ENCODE data around the gene RTN4. TPM values are rescaled to one million over a fixed set of nuclear protein-coding genes. Genes with fewer than 3 reads are reported as not detected.
"Not testable (repeated sequence)": the region's sequence is repeated elsewhere in the genome, so short reads cannot be mapped to it uniquely, and the experiment has no call there.

Gene RTN4, protein sequence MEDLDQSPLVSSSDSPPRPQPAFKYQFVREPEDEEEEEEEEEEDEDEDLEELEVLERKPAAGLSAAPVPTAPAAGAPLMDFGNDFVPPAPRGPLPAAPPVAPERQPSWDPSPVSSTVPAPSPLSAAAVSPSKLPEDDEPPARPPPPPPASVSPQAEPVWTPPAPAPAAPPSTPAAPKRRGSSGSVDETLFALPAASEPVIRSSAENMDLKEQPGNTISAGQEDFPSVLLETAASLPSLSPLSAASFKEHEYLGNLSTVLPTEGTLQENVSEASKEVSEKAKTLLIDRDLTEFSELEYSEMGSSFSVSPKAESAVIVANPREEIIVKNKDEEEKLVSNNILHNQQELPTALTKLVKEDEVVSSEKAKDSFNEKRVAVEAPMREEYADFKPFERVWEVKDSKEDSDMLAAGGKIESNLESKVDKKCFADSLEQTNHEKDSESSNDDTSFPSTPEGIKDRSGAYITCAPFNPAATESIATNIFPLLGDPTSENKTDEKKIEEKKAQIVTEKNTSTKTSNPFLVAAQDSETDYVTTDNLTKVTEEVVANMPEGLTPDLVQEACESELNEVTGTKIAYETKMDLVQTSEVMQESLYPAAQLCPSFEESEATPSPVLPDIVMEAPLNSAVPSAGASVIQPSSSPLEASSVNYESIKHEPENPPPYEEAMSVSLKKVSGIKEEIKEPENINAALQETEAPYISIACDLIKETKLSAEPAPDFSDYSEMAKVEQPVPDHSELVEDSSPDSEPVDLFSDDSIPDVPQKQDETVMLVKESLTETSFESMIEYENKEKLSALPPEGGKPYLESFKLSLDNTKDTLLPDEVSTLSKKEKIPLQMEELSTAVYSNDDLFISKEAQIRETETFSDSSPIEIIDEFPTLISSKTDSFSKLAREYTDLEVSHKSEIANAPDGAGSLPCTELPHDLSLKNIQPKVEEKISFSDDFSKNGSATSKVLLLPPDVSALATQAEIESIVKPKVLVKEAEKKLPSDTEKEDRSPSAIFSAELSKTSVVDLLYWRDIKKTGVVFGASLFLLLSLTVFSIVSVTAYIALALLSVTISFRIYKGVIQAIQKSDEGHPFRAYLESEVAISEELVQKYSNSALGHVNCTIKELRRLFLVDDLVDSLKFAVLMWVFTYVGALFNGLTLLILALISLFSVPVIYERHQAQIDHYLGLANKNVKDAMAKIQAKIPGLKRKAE
- 796 TPM for polyA plus RNA-seq (ENCODE audit: insufficient read length)

DNA sequence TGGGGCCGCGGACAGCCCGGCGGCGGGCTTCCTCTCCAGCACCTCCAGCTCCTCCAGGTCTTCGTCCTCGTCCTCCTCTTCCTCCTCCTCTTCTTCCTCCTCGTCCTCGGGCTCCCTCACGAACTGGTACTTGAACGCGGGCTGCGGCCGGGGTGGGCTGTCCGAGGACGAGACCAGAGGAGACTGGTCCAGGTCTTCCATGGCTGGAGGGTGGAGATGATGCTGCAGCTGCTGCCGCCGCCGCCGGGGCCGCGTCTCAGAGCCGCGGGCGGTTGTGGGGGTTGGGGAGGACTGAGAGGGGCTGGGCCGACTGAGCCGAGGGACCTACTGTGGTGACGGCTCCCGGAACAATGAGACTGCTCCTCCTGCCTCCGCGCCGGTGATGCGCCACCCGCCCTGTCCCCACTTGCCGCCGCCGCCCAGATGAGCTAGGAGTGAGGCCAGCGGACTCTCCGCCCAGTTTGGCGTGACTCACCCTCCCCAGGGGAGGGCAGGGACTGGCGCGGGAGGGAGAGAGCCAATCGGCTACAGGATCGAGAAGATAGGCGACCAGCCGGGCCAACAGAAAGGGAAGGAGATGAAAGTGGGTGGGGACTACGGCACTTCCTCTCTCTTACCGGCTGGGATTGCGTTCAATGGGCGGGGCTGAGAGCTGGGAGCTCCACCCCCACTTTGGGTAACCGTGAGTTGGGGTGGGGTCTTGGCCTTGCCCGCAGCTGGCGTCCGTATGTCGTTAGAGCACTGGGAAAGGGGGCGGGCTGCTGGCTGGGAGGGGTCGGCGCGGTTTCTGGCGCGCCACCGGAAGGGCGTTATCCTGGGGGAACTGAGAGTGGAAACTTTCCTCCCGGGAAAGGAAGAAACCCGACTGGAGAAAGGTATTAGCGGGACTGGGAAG lies at the start of gene RTN4:
Gene RTN4, minus strand, starts transcription at position 352 of the 895 bp plus-strand sequence. Its CDS starts 151 bp downstream, at position 201.
- peak; percentile 100 for DNase-seq

DNA sequence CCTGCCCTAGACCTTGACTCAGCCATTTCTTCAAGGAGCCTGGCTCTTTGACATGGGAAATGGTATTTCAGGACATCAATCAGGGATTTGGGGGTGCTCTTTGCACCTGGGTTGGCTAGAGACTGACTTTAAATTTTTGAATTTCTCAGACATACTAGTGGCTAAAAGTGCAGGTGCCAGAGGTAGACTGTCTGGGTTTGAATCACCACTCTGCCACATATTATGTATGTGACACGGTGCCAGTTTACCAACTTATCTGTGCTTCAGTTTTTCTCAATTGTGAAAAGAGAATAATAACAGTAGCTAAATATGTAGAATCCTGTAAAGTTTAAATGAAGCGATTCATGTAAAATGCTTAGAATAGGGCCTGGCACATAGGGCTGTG lies 49.2 kb upstream of the RTN4 start:
- DNase-seq: no peak

DNA sequence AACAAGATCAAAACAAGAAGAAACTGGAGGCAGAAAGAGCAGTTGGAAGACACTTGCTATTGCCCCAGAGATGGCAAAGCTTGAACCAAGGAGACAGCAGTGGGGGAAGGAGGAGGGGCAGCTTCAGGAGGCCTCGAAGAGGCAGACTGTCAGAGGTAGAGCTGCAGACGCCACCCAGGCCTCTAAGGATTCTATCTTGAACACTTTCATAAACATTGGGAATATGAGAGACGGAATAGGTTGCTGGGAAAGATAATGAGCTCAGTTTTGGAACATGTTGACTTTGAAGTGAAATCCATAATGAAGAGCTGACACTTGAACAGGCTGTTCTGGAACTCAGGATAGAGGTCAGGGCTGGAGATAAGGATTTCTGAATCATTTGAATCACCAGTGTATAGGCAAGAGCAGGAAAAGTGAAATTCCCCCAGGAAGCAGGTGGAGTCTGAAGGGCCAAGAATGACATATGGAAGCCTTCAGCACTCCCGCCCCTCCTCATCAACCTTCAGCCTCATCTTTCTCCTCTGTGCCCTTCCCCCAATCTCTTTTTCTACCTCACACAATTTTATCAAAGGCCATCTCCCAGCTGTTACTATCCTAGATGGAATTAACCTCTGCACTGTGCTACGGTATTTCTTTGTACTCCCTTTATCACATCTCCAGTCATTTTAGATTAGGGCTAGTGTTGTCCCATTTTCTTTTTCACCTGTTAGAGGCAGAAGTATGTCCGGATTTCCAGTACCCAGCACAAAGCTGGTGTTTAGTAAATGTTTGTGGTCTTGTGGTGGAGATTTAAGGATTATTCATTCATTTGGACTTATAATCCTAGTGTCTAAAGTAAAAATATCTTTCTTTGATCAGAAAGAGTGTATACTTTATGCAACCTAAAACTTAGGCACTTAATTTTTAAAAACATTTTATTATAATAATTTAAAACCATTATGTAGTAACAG lies 47.5 kb upstream of the RTN4 start:
- DNase-seq: no peak

DNA sequence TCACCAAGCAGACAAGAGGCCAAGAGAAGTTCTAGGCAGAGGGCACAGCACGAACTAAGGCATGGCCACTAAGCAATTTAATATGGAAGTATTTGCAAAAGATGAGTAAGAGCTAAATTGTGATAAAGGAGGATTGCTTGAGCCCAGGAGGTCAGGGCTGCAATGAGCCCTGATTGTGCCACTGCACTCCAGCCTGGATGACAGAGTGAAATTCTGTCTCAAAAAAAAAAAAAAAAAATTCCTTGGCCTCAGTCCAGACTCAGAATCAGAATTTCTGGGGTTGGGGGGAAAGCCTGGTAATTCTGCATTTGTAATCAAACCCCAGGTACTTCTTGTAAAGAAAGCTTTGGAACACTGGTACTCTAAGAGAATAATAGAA lies 46.8 kb upstream of the RTN4 start:
- DNase-seq: no peak

DNA sequence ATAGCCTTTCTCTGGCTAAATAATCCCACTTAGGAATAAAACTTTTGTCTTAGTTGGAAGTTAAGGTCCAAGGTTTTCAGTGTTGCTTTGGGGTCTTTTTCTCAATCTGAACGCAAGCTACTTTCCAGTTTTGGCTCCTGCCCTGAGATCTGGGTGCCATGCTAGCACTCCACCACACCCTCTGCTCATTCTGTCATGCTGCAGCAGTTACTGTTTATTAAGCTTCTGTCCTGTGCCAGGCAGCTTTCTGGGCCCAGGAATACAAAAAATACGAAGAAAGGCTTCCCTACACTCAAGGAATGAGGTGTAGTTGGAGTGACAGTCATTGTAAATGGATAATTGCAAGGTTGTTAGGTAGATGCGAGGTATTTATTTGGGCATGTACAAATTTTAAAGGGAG lies 46.3 kb upstream of the RTN4 start:
- no peak for DNase-seq

DNA sequence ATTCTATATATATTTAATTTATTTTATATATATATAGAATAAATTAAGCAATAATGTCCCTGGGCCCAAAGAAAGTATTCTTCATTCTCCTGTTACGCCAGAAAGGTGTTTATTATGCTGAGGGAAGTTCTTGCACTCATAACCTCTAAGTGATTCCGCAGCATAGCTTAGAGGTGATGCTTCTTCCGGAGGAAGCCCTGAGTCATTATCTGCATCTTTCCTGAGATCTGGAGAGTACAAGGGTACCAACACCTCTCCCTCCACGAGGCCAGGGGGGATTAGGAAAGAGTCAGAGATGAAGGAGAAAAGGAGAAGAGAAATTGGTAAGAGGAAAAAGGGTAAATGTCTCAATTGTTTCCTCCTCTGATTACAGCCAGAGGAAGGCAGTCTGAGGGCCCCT lies 43.1 kb upstream of the RTN4 start:
- DNase-seq: no peak

DNA sequence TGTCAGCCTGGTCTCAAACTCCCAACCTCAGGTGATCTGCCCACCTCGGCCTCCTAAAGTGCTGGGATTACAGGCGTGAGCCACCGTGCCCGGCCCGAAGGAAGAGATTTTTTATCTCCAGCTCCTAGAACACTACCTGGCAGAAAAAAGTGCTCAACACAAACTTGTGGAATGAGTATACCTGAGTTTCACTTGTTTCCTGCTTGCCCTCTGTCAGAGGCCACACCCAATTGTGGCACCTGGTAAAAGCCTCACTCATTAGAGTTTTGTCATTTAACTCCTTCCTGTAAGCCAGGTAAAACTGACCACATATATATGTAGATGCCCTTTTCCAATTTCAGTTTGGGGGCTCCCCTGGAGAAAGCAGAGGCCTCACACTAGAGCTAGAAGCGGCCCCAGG lies 42.2 kb upstream of the RTN4 start:
- no peak for DNase-seq

DNA sequence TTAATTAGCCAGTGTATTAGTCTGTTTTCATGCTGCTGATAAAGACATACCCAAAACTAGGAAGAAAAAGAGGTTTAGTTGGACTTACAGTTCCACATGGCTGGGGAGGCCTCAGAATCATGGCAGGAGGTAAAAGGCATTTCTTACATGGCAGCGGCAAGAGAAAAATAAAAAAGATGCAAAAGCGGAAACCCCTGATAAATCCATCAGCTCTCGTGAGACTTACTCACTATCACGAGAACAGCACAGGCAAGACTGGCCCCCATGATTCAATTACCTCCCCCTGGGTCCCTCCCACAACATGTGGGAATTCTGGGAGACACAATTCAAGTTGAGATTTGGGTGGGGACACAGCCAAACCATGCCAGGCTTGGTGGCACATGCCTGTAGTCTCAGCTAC lies 41.4 kb upstream of the RTN4 start:
- not testable (repeated sequence) for DNase-seq

DNA sequence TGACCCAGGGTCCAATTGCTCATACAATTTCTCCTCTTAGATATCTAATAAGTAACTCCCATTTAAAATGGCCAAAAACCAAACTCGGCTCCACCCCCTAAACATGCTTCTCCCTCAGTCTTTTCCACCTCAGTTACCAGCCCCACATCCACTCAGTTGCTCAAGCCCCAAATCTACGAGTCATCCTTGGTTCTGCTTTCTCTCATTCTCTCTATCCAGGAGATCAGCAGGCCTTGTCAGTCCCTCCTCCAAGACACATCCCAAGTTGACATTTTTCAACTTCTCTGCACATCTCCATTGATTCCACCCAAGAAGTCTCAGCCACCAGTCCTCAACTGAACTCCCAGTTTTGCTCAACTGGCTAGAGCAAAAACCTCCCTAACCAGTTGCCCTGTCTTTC lies 40.5 kb upstream of the RTN4 start:
- no peak for DNase-seq

DNA sequence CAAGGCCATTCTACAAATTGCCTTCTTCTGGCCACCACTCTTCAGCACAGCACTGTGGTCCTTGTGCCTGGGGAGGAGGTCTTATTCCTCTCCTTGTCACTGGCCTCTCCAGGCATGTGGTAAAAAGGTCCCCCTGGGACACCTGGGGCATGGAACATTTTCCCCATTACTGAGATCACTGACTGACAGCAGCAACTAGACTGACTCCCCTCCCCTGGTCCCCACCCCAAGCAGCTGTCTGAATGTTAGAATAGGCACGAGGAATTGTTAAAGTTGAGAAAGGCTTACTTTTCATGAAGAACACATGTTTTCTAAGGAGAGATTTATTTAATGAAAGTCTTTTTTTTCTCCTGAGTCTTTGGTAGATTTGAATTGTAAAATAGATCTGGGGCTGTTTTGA lies 39.5 kb upstream of the RTN4 start:
- no peak for DNase-seq

DNA sequence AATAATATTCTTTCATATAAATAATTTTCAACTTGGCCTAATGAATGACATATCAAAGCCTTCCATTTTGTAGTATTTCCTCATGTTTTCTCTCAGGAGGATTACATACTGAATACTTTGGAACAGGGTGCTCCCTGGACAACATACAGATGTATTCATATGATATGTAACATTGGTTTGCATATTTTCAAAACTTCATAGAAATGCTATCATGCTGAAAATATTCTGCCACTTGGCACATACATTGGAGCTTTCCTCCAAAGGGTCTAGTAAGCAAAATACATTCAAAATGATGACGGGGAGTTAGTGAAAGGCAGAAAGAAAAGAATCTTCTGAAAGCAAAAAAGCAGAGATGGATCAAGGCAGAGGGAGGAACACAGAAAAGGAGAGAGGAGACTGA lies 38.1 kb upstream of the RTN4 start:
- DNase-seq: no peak

DNA sequence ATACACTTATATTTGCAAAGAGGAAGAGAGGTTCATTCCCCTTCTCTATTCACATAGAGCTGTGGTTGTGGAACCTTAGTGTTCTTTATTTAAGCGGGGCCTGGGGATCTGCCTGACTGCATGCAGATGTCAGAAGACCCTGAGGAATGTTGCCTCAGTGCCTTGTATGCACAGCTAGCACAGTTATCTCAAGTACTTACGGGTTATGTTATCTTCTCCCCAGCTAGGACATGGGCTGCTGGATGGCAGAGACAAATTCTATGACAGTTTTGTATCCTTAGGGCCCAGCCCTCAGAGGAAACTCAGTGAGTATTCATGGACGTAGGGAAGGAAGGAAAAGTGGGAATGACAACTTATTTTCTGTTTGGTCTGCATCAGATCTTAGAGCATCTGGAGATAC lies 37.7 kb upstream of the RTN4 start:
- DNase-seq: no peak

DNA sequence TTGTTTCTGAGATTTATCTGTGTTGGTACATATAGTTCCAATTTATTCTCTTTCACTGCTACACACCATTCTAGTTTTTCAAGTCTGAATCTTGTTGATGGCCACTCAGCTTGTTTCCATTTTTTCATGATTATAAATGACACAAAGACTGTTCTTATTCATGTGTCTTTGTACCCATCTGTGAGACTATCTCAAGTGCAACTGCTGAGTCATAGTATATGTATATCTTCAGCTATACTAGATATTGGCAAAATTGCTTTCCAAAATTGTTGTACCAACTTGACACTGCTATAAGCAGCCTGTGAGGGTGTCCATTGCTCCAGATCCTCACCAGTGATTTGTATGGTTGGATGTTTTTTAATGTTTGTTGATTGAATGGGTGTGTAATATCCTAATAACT lies 37.2 kb upstream of the RTN4 start:
- no peak for DNase-seq

DNA sequence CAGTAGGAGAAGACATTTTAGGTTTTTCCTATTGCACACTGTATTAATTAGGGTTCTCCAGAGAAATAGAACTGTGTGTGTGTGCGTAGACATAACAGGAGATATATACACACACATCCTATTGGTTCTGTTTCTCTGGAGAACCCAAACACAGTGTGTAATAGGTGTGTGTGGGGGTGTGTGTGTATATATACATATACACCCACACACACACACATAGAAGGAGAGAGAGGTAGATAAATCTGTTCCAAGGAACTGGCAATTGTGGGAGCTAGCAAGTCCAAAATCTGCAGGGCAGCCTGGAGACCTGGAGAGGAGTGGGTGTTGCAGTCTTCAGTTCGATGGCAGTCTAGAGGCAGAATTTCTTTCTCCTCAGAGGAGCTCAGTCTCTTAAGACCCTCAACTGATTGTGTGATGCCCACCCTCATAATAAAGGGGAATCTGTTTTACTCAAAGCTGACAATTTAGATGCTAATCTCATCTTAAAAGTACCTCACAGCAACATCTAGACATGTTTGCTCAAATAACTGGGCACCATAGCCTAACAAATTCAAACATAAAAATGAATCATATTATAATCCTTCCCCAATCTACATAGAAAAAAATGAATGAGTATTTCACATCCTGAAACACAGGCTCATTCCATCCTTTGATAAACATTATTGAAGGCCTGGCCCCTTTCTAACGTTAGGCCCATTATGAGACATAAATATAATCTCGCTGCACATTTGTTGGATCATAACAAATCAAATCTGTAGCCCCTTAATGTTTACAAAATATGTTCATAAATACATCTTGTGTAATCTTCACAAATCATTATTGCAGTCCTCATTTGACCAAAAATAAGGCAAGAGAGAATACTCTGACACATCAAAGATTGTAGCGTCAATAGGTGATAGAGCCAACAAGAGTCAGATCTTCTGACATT lies 35.1 kb upstream of the RTN4 start:
- DNase-seq: no peak

DNA sequence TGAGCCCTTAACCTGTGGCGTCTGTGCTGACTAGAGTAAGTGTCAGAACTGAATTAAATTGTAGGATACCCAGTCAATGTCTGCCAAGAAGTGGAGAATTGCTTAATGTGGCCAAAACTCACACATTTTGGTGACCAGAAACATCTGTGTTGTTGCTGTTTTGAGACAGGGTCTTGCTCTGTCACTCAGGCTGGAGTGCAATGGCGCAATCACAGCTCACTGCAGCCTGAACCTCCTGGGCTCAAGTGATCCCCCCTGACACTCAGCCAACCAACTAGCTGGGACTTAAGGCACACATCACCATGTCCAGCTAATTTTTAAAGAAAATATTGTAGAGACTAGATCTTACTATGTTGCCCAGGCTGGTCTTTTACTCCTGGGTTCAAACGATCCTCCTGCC lies 34.4 kb upstream of the RTN4 start:
- no peak for DNase-seq

DNA sequence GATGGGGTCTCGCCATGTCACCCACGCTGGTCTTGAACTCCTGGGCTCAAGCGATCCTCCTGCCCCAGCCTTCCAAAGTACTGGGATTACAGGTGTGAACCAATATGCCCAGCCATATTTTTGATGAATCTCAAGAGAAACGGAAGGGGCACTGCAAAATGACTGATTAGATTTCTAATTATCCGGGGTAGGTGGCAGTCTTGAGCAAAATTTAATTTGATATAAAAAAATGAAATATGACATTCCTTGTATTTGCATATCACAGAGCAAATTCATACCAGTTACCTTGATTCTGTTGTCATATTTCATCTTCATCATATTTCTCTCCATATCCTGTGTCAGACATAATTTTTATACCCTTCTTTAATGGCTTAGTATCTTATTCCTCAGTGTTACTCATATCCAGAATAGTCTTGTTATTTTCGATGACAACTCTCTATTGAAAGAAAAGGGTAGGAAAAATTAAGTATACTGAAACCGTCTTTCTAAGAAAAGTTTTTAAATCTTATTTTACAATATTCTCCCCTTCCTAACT lies 30.0 kb upstream of the RTN4 start:
- no peak for DNase-seq

DNA sequence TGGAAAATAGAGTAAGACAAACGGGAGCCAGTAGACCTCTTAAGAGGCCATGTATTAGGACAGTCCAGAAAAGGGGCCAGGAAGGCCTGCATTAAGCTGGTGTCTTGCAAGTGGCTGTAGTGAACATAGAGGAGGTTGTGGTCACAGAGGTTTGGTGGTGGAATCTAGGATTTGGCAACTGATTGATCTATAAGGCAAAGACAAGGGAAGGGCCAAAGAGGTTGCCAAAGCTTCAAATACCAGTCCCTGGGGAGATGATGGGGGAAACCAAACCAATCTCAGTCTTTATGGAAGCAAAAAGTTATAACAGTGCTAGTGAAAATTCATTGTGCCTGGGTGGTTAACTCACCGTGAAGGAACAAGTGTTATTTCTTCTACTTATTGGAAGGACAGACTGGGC lies 28.7 kb upstream of the RTN4 start:
- no peak for DNase-seq

DNA sequence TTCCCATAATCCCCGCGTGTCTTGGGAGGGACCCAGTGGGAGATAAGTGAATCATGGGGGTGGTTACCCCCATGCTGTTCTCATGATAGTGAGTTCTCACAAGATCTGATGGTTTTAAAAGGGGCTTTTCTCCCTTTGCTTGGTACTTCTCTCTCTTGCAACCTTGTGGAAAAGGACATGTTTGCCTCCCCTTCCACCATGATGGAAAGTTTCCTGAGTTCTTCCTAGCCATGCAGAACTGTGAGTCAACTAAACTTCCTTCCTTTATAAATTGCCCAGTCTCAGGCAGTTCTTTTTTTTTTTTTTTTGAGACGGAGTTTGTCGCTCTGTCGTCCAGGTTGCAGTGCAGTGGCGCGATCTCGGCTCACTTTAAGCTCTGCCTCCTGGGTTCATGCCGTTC lies 26.5 kb upstream of the RTN4 start:
- no peak for DNase-seq

DNA sequence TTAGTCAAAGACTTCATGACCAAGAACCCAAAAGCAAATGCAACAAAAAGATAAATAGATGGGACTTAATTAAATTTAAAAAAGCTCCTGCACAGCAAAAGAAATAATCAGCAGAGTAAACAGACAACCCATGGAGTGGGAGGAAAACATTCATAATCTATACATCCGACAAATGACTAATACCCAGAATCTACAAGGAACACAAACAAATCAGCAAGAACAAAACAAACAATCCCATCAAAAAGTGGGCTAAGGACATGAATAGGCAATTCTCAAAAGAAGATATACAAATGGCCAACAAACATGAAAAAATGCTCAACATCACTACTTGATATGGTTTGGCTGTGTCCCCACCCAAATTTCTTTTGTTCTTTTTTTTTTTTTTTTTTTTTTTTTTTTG lies 25.8 kb upstream of the RTN4 start:
- DNase-seq: not testable (repeated sequence)

Data from hindlimb muscle (tissue), 1 donor.